Stimulated activated CD8-positive, alpha-beta memory T cell treated with anti-CD3 and anti-CD28 coated beads, Interleukin-15, amount 100 ng/mL, for 48 hours (primary cell): ENCODE measurements around the gene TRIM5.

Experiments
- DNase-seq, 2 donors: peaks; one replicate each; pipeline ENCODE4 v3.0.0-alpha.2; 2020; ENCODE audit warnings: low read depth in 2 of 2

Gene TRIM5

GRCh38 chr11:5624489-5625279, 60.2 kb downstream of the TRIM5 start, which contains the start of gene TRIM34:
TRIM34 (plus strand) TSS chr11:5625001; CDS start chr11:5632332, 7,331 bp downstream.
- DNase-seq = peak; percentile 23 to 29

- no peak for DNase-seq
Observed at GRCh38 chr11:5622802-5623201, 62.1 kb downstream of the TRIM5 start.

GRCh38 chr11:5621580-5621979, 63.3 kb downstream of the TRIM5 start:
- no peak for DNase-seq

- no peak for DNase-seq
Observed at GRCh38 chr11:5620651-5621521, 64.0 kb downstream of the TRIM5 start.

- DNase-seq = no peak
Observed at GRCh38 chr11:5618807-5619206, 66.1 kb downstream of the TRIM5 start.
